HG03457 (cell line): ENCODE data around the gene TTC34.

Experiments used
- ATAC-seq: cut with Tn5 transposase; IDR thresholded peaks from one replicate; pipeline ENCODE4 v1.9.1; 2021; ENCODE audit warnings: moderate number of reproducible peaks; ENCODE audit not compliant: unreplicated experiment

The TTC34 gene

DNA sequence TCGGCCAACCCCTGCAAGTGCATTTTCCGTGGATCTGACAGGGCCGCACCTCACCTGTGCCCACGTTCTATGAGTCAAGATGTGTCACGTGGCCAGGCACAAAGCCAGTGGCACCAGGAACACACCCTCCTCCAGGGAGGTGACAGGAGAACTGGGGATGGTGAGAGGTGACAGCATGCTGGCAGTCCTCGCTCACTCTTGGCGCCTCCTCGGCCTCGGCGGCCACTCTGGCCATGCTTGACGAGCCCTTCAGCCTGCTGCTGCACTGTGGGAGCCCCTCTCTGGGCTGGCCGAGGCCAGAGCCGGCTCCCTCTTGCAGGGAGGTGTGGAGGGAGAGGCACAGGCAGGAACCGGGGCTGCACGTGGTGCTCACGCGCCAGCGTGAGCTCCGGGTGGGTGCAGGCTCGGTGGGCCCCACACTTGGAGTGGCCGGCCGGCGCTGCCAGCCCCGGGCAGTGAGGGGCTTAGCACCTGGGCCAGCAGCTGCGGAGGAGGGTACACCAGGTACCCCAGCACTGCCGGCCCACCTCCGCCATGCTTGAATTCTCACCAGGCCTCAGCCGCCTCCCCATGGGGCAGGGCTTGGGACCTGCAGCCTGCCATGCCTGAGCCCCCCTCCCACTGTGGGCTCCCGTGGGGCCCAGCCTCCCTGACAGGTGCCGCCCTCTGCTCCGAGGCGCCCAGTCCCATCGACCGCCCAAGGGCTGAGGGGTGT, 11.6 kb upstream of the TTC34 start:
- ATAC-seq: no peak

DNA sequence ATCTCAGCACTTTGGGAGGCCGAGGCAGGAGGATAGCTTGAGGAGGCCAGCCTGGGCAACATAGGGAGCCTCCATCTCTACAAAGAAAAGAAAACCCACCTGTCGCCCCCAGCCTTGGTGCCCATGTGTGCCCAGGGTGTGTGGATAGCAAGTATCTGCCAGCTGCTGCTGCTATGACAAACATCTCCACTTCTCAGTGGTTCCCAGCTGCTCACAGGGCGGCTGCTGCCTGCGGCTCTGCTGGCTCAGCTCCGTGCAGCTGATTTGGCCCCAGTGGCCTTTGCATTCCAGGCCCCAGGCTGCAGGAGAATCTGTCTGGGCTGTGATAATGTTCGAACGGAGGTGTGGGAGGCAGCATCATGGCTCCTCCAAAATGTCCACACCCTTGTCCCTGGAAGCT, 10.6 kb upstream of the TTC34 start:
- ATAC-seq: no peak

DNA sequence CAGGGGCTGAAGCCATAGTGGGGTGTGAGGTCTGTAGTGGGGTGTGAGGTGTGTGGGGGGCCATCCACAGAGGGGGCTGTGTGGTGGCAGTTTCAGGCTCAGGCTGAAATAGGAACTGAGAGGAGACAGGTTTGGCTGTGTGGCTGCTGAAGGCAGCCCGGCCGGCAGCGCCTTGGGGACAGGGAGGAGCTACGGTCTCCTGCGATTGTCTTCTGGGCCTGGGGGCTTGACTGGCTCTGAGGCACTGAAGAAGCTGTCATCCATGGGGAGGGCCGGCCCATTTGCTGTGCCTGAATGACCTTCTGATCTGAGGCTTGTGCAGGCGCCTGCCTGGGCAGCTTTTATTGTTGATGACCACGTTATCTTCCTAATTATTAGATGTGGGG, 10.0 kb upstream of the TTC34 start:
- ATAC-seq: no peak

DNA sequence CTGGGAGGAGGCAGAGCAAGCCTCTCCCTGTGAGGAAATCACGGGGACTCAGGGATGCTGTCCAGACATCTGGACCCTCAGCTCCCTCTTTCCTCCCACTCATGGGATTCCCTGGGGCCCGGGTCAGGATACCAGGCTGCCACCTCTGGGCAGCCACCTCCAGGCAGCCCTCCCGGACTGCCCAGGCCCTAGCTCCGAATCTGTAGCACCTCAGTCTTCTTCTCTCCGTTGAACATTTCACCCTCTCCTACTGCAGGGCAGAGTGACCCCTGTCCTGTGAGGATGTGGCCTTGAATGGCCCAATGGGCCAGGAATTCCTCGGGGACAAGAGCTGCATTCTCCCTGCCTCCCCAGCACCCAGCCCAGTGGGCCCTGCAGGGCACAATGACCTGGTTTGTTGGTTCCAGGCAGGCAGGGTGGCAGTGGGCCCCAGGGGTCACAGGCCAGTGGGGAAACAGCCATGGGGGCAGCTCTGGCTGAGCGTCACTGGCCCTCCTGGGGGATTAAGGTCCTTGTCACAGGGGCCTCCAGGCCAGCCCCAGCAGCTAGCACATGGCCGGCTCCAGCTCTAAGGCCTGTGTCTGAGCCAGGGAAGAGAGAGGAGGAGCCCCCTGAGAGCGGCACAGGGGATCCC, 9.5 kb upstream of the TTC34 start:
- ATAC-seq: no peak

DNA sequence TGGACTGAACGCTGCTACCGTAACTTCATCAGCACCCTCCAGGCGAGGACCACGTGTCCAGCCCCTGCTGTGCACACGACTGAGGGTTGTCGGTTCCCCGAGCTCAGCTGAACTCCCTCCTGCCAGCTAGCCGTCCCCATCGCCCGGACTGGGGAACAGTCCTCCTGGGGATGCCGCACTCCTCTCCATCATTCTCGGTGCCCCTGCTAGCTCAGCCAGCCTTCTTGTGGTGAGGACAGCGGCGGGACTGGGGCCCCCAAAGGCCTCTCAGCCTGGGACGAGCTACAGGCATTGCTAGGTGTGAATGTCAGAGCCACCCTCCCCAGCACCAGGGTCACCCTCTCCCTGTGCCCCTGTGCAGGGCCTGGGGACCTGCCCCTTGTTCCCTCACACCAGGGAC, 8.8 kb upstream of the TTC34 start:
- ATAC-seq: no peak

DNA sequence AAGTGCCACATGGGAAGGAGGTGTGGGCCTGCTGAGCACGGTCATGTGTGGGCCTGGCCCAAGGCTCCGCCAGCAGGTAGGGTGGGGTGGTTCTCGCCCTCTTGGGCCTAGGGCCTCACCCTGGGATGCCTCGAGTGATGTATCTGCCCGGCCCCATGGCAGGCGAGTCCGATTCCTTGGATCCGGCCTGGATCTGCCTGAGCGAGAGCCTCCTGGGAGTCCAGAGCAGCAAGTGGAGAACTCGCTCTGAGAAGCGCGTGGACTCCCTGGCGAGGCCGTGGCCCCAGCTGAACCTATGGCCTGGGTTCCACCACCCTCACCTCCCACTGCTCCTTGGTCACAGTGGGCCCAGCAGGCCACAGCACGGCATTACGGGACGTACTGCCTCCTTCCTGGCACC, 8.2 kb upstream of the TTC34 start:
- ATAC-seq: no peak

DNA sequence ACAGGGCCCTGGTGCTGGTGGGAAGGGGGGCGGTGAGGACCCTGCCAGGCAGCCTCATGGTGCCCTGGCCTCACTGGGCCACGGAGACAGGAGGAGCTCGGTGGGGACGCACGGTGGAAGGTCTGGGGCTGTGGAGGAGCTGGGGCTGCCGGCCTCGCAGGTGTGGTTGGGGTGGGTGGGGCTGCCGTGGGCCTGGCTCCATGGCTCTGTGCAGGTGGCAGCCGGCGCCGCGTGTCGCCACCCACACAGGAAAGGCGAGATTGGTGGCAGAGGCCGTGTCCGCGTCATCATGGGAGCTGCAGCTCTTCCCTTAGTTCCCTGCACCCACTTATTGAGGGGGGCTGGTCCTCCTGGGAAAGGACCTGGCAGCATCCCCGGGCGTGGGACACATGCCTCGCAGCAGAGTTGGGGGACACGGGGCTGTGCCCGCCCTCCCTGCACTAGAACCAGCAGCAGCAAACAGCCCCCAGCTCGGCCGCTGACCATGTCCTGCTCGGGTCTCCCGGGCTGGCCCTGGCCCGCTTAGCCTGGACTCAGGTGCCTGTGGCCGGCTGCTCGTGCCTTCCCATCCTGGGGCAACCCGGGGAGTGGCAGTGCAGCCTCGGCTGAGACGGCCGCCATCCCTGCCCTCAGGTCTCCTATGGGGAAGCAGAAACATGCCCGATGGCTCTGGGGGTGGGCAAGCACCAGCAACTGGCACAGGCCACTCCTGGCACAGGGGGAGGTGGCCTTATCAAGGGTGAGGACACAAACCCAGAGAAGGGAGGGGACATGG, 7.5 kb upstream of the TTC34 start:
- ATAC-seq: no peak

DNA sequence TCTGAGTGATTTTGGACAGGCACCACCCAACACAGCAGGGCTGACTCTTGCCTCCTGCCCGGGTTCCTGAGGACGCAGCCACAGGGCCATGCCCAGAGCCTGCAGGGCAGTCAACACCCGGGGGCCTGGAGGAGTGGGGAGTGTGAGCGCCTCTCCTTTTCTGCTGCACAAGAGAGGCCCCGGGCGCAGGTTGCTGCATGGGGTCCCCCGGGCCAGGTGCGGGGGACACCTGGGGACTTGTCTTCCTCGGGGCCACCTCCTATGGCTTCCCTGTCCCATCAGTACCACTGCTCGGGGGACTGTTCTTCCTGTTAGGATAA, 6.9 kb upstream of the TTC34 start:
- no peak for ATAC-seq

DNA sequence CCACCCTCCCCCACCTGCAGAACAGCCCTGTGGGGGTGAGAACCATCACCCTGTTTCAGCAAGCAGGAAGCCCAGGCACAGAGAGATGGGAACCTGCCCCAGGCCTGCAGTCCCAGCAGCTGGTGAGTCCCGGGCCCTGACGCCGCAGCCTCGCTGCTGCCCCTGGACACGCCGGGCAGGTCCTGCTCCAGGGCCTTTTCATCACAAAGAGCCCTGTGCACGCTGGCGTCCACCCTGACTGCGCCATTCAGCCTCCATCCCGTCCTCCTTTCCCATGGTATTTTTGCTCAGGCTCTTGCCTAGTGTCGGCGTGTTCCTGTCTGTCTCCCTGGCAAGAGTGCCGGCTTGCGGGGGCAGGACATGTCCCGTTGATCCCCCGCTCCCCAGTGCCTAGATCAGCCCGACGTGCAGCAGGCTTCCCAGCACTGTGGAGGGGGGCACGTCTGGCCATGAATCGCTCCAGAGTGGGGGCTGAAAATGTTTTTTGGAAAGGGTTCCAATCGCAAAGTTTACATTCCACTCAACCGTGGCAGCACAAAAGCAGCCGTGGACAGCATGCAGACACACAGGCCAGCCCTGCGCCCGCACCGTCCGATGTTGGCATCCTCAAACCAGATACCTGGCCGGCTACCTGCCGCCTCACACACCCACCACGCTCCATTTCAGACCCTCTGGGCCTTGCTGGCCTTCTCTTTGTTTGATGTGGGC, 6.3 kb upstream of the TTC34 start:
- no peak for ATAC-seq

DNA sequence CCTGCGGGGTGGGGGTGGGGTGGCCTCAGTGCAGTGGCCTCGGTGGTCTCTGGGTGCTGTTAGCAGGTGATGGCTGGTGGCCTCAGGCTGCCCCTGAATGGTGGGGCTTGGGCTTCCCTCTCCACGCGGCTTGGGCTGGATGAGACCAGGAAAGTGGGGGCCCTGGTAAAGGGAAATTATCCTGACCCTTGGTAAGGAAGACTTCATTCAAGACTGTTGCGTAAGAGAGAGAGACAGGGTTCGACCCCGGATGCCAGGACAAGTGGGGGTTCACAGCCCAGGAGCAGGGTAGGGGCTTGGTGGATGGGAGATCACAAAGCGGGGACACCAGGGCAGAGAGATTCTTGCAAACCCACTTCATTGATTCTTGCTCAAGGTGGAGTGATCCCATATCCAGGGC, 5.5 kb upstream of the TTC34 start:
- no peak for ATAC-seq

DNA sequence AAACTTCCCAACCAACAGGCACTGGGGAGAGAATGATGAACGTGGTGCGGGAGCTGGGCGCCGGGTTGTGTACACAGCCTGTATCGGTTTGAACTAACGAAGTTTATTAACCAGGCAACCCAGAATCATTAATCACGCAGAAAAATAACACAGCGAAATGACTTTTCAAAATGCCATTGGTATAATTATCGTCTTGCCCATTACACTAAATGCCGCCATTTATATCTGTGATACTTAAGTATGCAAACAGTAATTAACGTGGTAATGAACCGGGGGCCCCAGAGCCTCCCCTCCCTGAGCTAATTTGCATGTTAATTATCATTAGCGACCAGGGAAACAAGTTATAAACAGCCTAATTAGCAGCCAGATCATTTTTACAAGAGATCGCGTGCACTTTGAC, 5.1 kb upstream of the TTC34 start:
- ATAC-seq: no peak

DNA sequence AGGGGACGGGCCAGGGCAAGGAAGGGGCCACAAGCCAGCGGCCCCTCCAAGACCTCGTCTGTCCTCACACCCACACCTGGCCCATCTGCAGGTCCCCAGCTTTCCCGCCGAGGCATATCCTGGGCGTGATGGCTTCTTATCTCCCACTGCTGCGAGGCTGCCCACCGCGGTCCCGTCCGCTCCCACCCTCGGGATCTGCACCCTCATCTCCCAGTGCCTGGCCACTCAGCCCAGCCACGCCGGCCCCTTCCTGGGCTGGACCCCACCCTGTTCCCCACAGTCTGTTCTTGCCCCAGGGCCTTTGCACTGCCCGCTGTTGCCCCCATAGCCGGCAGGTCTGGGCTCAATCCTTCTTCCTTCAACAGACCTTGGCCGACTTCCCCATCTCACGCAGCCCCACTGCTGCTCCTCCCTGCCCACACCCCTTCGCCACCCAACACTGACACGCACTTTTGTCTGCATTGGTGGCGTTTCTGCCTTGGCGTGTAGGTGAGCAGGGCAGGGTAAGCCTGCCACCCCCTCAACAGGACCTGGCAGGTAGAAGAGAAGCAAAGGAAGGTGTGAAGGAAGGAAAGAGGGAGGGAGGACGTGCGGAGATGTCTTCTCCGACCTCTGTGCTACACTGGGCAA, 4.4 kb upstream of the TTC34 start:
- ATAC-seq: no peak

DNA sequence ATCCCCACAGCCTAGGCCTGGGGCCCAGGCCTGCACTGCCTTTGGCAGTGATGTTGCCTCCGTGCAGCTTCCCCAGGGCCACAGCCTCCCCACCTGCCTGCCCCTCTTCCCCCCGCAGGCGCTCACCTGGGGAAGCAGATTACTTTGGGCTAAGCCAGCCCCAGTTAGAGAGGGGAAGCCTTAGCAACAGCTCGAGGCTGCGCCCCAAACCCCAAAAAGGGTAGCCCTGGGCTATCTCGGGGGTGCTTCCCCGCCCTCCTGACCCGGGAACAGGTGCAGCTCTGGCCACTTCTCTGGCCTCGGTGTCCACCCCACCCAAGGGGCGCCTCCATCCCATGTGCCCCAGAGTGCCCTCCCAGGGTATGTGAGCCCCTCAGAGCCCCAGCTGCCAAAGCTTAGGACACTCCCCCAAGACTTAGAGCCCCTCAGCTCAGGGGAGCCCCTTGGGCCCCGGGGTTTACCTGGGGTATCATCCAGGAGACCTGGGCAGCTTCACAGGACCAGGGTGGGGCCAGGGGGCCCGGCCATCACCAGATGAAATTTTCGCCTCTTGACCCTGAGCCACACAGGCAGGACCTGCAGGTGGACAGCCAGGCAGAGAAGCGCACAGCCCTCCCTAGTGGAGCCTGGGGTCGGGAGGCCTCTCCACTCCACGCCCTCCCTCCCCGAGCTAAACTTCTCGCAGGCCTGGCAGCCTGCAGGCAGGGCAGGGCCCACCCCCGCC, 3.3 kb upstream of the TTC34 start:
- ATAC-seq: no peak

DNA sequence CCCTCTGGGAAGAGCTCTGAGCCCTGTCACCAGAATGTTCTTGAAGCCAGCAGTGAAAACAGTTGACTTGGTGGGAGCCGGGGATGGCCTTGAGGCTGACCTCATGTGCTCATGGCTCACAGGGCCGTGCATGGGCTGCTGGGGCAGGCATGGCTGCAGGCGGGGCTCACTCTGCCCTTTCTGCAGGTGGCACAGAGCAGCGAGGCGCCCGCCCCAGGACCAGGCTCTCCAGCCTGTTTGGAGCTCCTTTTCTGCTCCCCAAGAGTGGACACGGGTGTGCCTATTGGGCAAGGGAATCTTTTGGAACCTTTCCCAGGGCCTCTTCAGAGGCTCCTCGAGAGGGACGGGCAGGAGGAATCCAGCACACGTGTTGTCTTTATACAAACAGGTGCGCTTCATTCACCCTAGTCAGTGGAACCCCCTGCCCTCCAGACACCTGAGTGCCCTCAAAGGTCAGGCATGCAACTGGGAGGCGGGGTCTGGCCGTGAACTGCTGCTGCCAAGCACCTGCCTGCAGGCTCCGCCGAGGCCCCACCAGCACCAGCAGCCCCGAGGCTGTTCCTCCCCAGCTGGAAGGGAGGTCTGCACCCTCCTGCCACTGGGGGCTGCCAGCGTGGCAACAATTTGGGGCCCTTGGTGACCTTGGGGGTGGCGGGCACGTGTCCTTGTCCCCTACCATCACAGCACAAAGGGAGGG, 2.6 kb upstream of the TTC34 start:
- no peak for ATAC-seq

DNA sequence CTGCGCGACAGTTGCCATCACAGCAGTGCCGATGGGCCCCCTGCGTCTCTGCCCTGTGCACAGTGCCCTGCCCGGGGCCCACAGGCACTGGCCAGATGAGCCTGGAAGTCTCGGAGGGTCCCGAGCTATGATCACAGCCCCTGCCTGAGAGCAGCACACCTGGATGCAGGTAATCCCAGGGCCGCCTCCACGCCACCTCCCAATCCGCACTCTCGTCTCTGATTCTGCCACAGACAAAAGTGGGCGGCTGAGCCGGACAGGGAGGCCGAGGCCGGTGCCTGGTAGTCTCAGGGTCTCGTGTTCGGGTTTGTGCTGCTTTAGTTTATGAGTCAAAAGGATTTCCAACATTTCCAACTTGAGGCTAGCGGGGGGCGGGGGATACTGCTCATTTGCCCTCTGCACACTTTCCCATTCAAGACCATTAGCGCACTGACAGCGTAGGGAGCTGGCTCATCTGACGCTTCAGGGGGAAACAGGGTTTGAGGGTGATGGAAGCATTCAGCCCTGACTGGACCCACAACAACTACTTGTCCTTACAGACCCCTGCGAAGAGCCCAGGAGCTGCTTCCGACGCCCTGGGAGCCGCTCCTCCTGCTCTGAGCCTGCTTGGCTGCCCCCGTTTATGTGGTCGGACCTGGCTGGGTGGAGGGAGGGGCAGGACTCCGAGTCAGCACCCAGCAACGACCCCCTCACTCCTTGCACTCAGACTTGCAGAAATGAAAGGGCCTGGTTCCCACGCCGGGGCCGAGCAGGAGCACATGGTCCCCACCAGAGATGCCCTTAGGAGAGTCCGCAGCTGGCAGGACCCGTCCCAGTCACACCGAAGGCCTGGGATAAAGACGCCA, 1.8 kb upstream of the TTC34 start:
- ATAC-seq: no peak

DNA sequence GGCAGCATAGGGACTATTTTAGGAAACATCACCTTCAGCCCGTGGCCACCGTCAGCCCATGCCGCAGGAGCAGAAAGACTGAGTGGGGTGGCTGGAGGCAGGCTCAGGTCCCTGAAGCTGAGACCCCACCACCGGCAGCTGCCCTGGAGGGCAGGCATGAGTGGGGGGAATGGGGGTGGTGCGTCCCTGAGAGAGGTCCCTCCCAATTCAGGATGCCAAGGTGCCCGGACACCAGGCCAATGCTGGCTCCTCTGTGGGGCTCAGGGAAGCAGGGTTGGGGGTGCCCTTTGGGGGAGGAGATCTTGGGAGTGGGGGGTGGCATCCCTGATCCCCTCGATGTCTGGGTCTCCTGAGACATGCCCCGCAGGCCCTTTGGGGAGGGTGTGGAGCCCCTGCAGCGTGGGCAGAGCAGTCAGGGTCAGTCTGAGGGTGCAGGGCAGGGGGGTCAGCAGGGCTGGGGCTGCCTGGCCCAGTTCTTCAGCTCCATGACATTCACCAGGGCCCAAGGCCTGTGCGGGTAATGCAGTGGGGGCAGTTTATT, 998 bp upstream of the TTC34 start:
- ATAC-seq: no peak

DNA sequence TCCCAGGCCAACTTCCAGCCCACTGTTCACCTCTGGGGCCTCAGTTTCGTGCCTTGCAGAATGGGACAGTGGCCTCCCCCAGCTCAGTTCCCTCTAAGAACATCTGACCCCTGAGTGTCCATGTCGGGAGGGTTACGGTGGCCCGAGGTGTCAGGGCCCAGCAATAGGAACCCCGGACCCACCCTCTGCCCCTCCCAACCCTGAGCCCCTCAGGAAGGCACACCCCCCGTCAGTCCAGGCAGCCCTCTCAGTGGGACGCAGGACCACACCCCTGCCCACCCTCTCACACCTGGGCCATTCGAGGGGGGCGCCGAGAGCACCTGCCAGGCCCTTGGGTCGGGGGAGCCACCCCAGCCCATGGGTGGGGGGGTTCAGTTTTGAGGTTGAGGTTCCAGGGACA, 447 bp downstream of the TTC34 start:
- no peak for ATAC-seq

DNA sequence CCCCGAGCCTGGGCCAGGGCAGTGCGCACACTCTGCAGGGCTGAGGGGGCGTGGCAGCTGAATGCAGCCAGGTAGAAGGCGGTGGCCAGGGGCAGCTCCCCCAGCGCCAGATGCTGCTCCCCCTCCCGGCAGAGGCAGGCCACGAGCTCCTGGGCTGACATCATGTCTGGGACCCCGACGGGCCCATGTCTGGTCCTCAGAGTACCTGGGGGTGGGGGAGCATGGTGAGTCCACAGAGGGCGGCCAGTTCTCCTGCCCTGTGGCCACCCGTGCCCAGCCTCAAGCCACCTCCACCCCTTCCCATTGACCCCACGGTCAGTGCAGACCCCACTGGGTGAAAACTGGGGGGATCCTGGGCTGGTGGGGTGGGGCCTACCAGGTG, 838 bp downstream of the TTC34 start:
- ATAC-seq: no peak
